ENCODE data around the gene SCOC. TPM values are rescaled to one million over a fixed set of nuclear protein-coding genes. Genes with fewer than 3 reads are reported as not detected.
"Not testable (repeated sequence)": the region's sequence is repeated elsewhere in the genome, so short reads cannot be mapped to it uniquely, and the experiment has no call there.

SCOC gene
- total and polyA plus RNA-seq, 3 donors from 2014 or later = 30.5 to 44.5 (median 37.2) TPM

DNA sequence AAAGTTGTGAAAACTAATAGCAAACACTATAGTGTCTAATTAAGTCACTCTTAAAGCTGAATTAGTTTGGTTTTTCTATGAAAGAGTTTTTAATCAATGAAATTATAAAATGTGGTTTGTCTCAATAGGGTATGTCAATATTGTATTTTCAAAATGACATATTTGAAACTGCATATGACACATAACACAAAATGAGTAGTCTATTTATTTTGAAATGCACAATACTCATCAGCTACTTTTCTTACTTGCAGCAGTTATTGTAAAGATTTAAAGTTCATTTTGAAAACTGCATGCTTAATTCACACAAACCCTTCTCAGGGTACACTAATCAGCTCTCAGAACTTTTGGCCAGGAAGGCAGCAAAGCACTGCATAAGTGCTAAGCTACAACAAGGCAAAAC lies 32.8 kb downstream of the SCOC start:
- Histone ChIP-seq H3K36me3 (ENCODE audit: low read depth, missing control alignments) (no peaks in the 10 kb centered on the region), H3K4me3 (no peak overlapping the region), H3K4me1 (no peaks in the 10 kb centered on the region), H3K27ac (no peak overlapping the region), H3K9me3 (no peaks in the 10 kb centered on the region), H3K27me3 (no peaks in the 10 kb centered on the region)
- no peak for TF ChIP-seq POLR2A (IDR thresholded peaks at IDR 0.05)
- intact Hi-C loops (cut with DNase I; ENCODE audit: low total_unique reads) = no loop called here
- DNase-seq = no peak

DNA sequence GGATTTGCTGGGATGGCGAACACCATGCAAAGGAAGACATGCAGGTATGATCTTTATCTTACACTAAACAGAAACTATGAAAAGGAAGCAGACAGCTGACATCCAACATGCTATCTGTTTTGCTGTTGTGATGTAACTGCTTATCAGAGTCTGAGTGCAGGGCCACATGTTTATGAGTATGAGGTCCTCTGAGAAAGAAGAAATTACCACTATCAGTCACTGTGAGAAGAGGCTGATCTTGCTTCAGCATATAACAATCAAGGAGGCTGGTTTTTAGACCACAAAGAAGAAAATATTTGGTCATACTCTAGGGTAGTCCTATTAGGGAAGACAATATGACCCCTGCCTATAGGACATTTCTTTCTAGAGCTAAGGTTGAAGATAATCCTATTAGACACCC lies 35.5 kb downstream of the SCOC start:
- DNase-seq = no peak
- Histone ChIP-seq H3K4me3 (no peak overlapping the region), H3K27me3 (no peaks in the 10 kb centered on the region), H3K9me3 (no peaks in the 10 kb centered on the region), H3K4me1 (no peaks in the 10 kb centered on the region), H3K36me3 (ENCODE audit: low read depth, missing control alignments) (no peaks in the 10 kb centered on the region), H3K27ac (no peak overlapping the region)
- WGBS, 2 donors = 92 to 97% methylated on average over 1 of the region's 1 CpG
- no peak for TF ChIP-seq POLR2A (IDR thresholded peaks at IDR 0.05)
- TF ChIP-seq, protein P1, sequence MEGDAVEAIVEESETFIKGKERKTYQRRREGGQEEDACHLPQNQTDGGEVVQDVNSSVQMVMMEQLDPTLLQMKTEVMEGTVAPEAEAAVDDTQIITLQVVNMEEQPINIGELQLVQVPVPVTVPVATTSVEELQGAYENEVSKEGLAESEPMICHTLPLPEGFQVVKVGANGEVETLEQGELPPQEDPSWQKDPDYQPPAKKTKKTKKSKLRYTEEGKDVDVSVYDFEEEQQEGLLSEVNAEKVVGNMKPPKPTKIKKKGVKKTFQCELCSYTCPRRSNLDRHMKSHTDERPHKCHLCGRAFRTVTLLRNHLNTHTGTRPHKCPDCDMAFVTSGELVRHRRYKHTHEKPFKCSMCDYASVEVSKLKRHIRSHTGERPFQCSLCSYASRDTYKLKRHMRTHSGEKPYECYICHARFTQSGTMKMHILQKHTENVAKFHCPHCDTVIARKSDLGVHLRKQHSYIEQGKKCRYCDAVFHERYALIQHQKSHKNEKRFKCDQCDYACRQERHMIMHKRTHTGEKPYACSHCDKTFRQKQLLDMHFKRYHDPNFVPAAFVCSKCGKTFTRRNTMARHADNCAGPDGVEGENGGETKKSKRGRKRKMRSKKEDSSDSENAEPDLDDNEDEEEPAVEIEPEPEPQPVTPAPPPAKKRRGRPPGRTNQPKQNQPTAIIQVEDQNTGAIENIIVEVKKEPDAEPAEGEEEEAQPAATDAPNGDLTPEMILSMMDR (IDR thresholded peaks at IDR 0.05) = no peak
- intact Hi-C loops (cut with DNase I; ENCODE audit: low total_unique reads) = no loop called here

DNA sequence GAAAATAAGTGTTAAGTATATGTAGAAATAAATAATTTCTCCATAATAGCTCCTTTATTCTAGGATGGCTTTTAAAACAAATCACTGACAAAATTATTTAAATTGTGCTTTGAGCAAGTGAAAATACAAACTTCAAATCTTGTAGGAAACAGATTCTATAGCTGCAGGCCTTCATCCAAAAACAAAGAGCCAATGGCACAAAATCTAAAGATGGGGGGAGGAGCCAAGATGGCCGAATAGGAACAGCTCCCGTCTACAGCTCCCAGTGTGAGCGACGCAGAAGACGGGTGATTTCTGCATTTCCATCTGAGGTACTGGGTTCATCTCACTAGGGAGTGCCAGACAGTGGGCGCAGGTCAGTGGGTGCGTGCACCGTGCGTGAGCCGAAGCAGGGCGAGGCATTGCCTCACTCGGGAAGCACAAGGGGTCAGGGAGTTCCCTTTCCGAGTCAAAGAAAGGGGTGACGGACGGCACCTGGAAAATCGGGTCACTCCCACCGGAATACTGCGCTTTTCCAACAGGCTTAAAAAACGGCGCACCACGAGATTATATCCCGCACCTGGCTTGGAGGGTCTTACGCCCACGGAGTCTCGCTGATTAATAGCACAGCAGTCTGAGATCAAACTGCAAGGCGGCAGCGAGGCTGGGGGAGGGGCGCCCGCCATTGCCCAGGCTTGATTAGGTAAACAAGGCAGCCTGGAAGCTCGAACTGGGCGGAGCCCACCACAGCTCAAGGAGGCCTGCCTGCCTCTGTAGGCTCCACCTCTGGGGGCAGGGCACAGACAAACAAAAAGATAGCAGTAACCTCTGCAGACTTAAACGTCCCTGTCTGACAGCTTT lies 39.9 kb downstream of the SCOC start:
- DNase-seq; H3K9me3 ChIP-seq; intact Hi-C loops (cut with DNase I; ENCODE audit: low total_unique reads); H3K4me3 ChIP-seq; H3K27me3 ChIP-seq; H3K36me3 ChIP-seq (ENCODE audit: low read depth, missing control alignments); H3K27ac ChIP-seq; H3K4me1 ChIP-seq: not testable (repeated sequence)
- 83 to 94% methylated on average over 28 to 31 of the region's 32 CpGs for WGBS, 2 donors

DNA sequence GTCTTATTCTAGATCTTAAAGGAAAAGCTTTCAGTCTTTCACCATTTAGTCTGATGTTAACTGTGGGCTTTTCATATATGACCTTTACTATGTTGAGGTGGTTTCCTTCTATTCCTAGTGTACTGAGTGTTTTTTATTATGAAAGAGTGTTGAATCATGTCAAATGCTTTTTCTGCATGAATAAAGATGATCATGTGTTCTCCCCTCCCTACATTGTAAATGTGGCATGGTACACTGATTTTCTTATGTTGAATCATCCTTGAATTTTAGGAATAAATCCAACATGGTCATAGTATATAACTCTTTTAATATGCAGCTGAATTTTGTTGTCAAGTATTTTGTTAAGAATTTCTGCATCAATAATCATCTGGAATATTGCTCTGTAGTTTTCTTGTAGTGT lies 49.7 kb downstream of the SCOC start:
- no peak for DNase-seq
- no peak for TF ChIP-seq POLR2A (IDR thresholded peaks at IDR 0.05)
- TF ChIP-seq, protein P1 (IDR thresholded peaks at IDR 0.05) = no peak
- no peak overlapping the region for H3K27ac ChIP-seq
- H3K27me3 ChIP-seq = no peaks in the 10 kb centered on the region
- no peaks in the 10 kb centered on the region for H3K4me1 ChIP-seq
- H3K4me3 ChIP-seq = no peak overlapping the region
- intact Hi-C loops (cut with DNase I; ENCODE audit: low total_unique reads) = no loop called here
- H3K36me3 ChIP-seq (ENCODE audit: low read depth, missing control alignments) = no peaks in the 10 kb centered on the region
- no peaks in the 10 kb centered on the region for H3K9me3 ChIP-seq

DNA sequence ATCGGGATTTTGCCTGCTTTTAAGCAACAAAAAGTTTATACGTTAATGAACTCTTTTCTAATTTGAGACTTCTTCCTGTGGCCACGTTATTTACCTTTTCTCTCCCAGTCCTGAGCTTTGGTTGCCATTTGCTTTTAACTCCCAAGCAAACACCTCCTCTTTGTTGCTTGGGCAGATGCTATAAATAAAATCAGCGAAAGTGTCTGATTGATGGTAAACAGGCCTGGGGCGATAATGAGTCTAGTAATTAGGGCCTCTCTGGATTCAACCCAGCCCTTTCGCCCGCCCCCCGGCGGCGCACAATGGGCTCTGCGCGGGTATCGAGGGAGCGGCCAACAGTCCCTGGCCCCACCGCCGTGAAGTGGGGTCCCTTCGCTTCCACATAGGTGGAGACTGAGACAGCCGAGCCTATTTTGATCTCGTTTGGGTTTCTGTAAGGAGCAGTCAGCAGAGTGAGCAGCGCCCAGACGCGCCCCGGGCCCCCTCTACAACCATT lies 53.2 kb downstream of the SCOC start:
- Histone ChIP-seq H3K36me3 (ENCODE audit: low read depth, missing control alignments) (no peaks in the 10 kb centered on the region), H3K4me3 (peak overlapping the region; percentile 60 to 66), H3K27ac (no peak overlapping the region), H3K4me1 (no peaks in the 10 kb centered on the region), H3K9me3 (no peaks in the 10 kb centered on the region), H3K27me3 (no peaks in the 10 kb centered on the region)
- WGBS, 2 donors = 4 to 24% methylated on average over 5 to 23 of the region's 23 CpGs
- TF ChIP-seq, protein P1 (IDR thresholded peaks at IDR 0.05) = no peak
- no peak for TF ChIP-seq POLR2A (IDR thresholded peaks at IDR 0.05)
- intact Hi-C loops (cut with DNase I; ENCODE audit: low total_unique reads) = no loop called here
- peak; percentile 27 for DNase-seq

Measured in testis (tissue), 3 donors.